ENCODE data around the gene LRP1.

The LRP1 gene

DNA sequence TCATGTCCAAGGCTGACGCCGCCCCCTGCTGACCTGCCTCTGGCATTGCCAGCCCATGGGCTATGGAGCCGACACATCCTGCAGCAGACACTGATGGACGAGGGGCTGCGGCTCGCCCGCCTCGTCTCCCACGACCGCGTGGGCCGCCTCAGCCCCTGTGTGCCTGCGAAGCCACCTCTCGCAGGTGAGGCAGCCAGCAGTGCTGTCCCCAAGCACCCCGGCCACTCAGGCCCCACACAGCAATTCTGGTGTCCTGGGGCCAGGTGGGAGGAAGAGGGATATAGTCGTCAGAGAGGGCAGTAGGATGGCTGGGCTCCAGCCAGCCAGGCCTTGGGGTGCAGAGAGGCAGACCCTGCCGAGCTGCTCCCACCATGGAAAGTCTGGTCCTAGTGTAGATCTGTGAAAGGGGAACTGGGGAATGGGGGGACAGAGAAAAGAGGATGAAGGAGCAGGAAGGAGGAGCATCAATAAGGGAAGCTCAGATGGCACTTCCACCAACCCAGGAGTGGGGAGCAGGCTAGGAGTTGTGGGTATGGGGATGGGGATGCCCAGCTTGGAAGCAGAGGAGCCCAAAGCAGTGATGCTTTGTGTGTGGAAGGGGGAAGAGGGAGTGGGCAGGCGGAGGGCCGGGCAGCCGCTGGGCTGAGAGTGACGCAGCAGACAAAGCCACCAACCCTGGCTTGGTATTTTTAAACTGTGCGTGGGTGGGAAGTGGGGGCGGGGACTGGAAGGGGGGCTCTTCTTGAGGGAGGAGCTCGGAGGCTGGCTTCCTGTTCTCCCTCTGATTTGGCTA lies 34.7 kb upstream of the LRP1 start:
- no peak for DNase-seq (ENCODE audit: low read depth, low spot score)
- peak overlapping the region; percentile 78 for H3K27ac ChIP-seq

DNA sequence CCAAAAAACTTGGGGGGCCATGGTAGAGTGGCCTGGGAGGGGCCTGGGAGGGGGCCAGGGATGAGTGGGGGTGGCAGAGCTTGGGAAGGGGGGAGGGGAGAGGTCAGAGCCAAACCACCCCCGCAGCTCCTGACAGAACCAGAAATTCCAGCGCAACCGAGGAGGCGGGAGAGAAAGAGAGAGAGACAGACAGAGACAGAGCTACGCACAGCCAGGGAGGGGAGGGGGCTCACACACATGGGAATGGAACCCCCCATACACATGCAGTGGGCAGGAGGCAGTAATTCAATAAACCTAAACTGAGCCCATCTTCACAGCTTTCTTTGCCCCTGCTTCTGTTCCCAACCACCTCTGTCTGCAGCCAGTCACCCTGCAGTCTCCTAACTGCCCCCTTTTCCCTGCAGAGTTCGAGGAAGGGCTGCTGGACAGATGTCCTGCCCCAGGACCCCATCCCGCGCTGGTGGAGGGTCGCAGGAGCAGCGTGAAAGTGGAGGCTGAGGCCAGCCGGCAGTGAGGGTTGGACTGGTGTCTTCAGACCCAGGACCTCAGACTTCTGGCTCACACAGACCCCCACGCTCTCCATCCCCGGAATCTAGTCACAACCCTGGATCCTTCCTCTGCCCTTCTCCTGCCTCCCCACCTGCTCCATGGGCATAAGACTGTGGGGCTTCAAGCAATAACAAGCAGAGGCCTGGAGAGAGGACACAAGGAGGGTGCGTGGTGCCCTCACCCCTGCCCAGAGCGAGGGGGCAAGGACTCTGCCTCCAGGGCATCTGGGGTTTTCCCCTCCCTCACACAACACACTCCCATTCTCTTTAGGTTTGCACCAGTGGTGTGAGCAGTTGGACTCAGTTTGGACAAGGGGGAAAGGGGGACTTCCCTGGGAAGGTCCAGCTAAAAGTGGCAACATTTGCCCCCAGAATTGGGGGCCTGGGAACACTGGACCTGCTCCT lies 33.8 kb upstream of the LRP1 start:
- H3K27ac ChIP-seq = peak overlapping the region; percentile 78
- DNase-seq (ENCODE audit: low read depth, low spot score) = no peak

DNA sequence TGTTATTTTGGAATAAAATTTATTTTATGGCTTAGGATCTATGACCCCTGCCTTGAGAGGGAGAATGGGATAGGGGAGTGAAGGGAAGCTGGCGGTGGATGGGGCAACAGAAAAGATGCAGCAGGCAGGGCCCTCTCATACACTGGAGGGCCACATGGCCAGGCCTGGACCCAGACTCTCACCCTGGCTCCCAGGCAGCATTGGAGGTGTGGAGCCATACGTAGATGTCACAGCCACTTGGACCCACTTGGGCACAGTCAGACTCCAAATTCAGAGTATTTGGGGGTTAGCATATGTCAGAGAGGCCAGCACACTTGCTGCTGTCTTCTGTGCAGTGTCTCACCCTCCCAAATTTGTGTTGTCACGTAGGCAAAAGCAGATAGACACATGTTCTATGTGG lies 32.8 kb upstream of the LRP1 start:
- H3K27ac ChIP-seq = peak overlapping the region; percentile 78
- DNase-seq (ENCODE audit: low read depth, low spot score) = no peak

DNA sequence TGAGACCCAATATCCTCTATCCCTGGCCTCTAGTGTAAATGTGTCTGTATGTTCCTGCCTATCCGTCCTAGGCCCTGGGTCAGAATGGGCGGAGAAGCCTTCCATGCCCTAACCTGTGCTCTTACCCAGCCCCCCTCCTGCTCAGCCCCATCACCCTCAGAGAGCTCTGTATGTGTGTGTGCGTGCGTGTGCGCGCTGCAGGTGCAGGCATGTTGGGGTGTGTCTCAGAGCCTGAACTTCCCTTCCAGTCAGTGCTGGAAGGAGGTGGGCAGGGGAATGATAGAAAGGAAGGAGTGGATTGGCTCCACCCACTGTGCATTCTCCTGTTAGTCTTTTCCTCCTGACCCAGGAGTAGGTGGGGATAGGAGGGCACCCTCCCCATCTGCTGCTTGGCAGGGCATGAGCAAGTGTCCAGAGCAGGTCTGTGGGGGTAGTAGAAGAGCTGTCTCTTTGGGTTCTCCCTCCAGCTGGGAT lies 32.1 kb upstream of the LRP1 start:
- H3K27ac ChIP-seq = peak overlapping the region; percentile 78
- peak; percentile 99 for DNase-seq (ENCODE audit: low read depth, low spot score)

DNA sequence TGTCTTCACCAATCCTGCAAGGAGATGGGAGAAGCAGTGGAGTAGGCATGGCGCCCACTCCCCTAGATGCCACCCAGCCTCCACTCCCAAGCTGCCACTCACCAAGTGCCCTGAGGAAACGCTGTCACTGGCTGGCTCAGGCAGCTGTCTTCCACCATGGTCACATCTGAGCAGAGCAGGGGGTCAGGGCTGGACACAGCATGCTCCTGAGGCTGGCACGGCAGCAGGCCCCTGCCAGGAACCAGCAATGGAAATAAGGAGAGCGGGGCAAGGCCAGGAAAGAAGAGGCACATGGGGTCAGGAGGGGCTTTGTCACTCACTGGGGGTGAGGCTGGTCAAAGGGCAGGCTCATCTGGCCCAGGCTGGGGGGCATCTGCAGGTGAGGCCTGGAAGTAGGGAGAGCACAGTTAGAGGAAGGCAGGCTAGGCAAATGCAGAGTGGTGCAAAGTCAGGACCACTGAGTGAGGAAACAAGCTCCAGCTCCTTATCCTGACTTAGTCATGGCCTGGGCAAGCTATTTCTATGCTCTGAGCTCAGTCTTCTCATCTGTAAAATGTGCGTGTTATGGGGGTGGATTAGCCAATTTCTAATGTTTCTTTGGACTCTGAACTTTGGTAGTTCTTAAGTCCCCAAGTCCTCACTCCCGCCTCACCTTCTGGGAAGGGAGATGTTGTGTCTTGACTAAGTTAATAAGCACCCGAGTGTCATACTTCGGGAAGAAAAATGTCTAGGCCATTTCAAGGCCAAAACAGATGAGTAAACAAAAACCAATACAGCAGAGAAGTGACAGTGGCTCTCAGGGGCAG lies 31.3 kb upstream of the LRP1 start:
- DNase-seq (ENCODE audit: low read depth, low spot score) = no peak
- H3K27ac ChIP-seq = peak overlapping the region; percentile 78

DNA sequence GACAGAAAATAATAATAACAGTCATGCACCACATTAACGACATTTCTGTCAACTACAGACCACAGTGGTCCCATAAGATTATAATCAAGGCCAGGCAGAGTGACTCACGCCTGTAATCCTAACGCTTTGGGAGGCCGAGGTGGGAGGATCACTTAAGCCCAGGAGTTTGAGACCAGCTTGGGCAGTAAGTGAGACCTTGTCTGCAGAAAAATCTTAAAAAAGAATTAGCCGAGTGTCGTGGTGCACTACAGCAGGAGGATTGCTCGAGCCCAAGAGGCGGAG lies 30.8 kb upstream of the LRP1 start:
- DNase-seq (ENCODE audit: low read depth, low spot score) = no peak
- peak overlapping the region; percentile 78 for H3K27ac ChIP-seq

DNA sequence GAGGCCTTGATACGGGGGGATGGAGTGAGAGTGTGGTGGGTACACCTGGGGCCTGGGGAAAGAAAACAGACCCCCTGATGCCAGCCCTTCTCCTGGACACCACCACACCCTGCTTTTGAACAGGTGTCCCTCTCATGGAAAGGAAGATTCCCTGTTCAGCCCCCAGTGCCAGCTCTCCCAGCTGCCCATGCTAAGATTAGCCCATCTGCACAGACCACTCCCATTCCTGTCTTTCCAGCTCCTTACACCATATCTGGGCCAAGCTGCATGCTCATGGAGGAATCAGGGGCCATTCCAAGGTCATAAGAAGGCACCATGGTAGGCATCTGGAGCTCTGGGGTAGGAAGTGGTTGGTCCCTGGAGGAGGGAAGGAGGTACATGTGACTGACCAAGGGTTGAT lies 29.7 kb upstream of the LRP1 start:
- H3K27ac ChIP-seq = peak overlapping the region; percentile 78
- no peak for DNase-seq (ENCODE audit: low read depth, low spot score)

DNA sequence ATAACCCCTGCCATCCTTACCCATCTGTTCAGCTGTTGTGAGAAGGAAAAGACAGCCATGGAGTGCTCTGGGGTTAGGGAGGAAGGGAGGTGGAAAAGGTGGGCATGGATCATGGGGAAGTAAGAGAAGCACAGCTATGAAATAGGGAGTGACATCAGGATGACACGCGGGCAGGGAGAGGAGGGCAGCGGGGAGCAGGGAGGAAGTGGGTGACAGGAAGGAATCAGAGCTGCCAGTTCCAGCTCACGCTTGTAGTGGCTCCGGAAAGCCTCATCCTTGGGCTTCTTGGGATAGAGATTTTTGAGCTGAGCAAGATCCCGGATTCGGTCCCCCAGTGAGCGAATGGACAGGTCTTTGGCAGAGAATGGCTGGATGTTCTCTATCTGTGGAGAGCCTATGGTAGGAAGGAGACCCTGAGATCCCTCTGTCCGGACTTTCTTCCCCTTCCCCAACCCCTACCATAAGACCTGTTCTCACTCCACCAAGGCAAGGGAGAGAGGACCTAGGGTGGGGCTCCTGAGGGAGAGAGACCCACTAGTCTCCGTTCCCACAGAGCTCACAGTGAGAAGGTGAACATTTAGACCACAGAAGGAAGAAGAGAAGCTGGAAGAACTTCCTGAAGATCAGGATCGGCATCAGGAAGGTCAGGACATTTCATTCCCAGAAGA lies 29.1 kb upstream of the LRP1 start:
- peak overlapping the region; percentile 78 for H3K27ac ChIP-seq
- DNase-seq (ENCODE audit: low read depth, low spot score) = no peak

DNA sequence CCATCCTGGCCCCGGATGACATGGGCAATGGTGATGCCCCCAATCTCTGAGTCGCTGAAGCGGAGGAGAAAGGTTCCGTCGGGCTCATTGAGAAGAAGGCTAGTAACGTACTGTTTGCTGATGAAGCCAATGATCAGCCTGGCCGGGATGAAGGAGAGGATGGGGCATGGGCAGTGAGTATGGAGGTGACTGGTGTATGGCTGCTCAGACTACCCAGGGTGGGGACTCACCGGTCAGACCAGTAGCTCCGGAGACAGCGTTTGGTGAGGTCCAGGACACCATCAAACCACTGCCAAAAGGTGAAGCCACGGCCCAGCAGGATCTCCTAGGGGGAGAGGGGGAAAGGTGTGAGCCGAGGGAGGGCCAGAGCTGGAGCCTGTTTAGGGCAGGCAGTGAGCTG lies 28.5 kb upstream of the LRP1 start:
- no peak for DNase-seq (ENCODE audit: low read depth, low spot score)
- H3K27ac ChIP-seq = peak overlapping the region; percentile 78

DNA sequence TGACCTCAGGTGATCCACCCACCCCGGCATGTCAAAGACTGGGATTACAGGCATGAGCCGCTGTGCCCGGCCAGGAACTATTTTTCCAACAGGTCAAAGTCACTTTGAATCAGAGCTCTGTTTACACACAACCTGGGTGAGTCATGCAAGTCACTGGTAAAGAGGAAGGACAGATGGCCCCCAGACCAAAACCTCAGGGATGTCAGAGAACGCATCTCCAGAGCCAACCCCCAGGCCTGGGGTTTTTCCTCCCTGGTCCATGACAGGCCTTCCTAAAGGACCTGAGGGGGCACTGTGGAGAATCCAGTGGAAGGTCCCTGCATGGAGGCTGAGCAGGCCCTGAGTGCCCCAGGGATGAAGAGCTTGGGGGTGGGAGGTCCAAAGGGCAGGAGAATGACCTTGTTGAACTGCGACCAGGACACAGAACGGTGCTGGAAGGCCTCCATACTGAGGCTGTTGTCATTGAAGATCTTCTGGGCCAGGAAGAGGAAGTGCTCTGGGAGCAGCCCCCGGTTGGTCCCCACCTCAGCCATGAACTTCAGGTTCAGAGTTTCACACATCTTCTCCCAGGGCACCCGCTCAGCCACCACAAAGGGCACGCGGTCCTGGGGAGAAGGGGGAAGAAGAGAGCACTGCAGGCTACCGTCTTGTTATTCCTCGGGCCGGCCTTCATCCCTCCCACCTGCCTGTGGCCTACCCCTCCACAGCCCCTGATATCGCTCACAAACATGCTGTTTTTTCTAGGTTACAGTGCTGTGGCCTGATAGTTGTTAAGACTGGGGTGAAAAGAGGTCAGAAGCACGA lies 26.2 kb upstream of the LRP1 start:
- DNase-seq (ENCODE audit: low read depth, low spot score) = no peak
- peak overlapping the region; percentile 4 for H3K27ac ChIP-seq

DNA sequence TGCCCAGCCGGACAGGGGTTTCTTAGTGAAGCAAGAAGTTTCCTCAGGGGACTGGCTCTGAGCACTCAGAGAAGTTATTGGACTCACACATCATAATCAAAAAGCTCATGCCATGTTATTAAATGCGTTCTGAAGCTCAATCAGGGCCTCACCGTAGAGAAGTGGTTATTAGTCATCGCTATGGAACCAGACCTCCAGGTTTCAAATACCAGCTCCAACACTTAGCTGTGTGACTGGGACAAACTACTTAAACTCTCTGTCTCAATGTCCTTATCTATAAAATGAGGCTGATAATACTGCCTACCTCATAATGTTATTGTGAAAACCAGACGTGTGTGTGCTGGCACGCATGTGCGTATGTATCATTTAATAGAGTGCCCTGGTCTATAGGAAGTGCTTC lies 24.4 kb upstream of the LRP1 start:
- H3K27ac ChIP-seq = no peak overlapping the region

DNA sequence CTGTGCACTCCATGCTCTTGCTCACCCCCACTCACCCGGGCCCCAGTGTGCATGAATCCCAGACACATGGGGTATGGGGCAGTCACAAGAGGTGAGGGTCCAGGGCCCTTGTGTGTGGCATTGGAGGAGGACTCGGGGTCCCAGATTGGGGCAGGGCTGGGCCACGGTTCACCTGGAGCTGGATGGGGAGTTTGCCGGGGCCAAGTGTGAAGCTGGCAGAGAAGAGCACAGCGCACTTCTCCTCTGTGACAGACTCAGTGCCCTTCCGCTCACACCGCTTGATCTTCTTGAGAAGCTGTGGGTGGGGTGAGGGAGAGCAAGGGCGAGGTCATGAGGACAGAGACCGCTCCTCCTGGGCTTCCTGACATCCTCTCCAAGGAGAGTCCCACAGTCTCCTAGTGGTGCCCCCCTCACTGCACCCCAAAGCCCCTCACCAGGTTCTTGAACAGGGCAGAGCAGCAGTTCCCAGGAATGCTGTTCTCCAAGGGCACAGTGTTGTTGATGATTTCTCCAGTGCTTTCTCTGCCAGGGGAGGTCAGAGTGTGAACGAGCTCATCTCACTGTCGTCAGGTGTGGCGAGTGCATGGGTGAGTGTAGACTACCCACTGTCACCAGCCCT lies 23.9 kb upstream of the LRP1 start:
- DNase-seq (ENCODE audit: low read depth, low spot score) = no peak
- no peak overlapping the region for H3K27ac ChIP-seq

More for the DNA sequence above, 24.4 kb upstream of the LRP1 start:
- DNase-seq (ENCODE audit: low read depth, low spot score) = no peak

DNA sequence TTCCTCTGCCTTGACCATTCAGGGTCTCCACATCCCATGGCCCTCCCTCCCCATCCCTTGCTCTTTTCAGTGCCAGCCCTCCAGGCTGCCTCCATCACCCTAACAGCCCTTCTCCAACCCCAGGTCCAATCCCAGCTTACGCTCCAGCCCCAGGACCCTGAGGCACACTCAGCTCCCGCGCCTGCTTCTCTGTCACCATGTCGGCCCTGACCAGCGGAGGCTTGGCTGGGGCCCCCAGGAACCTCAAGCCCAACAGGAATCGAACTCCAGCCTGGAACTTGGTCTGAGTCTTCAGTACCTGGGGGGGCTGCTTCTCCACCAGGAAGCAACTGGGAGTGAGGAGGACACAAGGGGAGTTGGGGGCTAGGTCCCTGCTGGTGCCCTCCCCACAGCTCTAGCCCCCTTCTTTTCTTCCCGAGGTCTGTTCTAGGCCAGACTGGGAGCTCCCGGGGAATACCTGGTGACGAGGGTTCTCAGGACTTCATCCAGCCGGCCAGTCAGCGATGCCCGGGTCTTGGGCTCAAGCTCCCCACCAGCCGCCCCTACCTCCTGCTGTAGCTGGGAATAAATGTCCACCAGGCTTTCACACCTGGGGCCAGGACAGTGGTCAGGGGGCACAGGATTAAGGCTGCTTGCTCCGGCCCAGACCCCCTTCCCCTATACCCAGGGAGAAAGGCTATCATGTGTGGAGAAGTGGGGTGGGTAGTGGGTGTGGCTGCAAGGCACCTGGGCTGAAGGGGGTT lies 23.1 kb upstream of the LRP1 start:
- no peak for DNase-seq (ENCODE audit: low read depth, low spot score)
- H3K27ac ChIP-seq = no peak overlapping the region

DNA sequence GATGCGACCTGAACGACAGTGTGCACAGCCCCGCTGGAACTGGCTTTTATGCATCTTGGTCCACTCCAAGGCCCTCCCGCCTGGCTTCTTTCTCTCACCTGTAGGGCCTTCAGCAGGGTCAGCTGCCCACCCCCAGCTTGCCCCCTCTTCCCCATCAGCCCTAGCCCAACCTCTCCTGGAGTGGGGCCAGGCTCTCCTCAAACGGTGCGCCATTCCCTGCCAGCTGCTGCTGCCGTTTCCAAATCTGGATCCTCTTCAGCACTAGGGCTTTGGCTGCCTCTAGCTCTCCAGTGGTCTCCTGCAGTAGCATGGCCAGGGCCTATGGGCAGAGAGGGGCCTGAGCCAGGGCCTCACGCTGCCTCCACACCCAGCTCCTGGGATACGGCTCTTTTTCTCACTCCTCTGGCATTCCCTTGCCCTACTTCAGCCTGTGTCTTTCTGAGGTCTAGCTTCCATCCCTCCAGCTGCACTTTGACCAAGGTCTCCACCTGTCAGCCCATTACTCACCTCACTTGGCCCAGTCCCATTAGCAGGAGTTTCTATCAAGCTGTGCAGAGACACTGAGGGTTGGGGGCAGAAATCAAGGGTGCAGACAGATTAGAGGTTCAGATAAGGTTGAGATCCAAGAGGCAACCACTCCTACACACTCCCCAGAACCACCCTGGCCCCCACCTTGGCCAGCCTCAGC lies 22.1 kb upstream of the LRP1 start:
- no peak for DNase-seq (ENCODE audit: low read depth, low spot score)
- no peak overlapping the region for H3K27ac ChIP-seq

DNA sequence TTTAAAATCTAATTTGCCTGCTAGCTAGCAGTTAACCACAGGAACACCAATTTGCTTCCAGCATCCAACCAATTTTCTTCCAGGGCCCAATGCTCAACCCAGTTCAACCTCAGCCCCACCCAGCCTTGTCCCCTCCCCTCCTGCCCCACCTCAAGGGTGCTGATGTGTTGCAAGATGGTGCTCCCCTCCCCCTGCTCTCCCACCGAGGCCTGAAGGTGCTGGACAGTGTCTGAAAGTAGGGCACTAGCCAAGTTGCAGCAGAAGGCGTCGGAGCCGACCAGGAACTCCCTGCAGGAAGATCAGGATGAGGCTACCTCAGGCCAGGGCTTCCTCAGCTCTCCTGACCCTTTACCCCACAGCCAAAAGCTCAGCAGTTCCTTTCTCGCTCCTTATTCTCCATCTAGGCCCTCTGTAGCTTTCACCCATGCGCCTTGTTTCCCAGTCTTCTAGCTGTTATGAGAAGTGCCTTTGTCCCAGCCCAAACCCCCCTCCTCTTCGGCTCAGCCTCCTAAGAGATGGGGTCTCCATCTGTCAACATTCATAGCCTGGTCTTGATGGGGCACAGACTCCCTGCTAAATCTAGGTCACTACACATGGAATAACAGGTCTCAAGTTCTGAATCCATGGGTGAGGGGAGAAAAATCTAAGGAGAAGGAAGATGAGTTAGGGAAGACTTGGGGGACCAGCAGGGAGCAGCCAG lies 20.7 kb upstream of the LRP1 start:
- DNase-seq (ENCODE audit: low read depth, low spot score) = no peak
- H3K27ac ChIP-seq = no peak overlapping the region

DNA sequence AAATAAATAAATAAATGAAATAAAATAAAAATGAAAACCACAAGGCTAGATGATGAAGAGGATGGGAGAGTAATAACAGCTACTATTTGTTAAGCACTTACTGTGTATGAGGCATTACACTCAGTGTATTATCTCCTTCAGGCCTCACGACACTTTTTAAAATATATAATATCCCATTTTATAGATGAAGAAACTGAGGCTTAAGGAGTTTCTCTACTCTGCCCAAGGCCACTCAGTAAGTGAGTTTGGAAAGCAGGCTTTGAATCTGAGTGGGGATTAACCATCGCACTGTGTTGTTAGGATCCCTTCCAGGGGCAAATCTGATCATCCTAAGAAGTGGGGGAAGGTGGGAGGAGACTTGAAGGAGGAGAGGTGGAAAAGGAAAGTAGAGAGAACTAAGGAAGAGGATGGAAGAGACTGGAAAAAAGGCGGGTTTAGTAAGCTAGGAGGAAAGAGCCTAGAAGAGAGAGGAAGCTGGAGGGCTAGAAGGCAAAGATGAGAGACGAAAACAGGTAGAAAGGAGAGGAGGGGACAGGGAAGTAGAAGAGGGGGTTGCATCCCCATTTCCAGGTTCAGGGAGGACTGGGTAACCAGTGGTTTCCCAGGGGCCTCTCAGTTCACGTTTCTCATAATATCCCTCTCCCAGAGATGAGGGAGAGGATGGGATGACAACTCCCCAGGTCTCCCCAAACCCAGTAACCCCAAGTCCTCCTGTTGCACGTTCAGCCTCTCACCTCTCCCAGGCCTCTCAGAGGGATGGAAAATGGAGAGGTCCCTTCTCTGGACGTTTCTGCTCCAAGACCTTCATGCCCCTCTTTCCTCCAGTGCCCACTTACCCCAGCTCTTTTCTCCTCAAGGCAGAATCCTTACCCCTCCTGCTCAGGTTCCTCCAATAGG lies 18.8 kb upstream of the LRP1 start:
- peak overlapping the region; percentile 99 for H3K27ac ChIP-seq
- no peak for DNase-seq (ENCODE audit: low read depth, low spot score)
